ENCODE measurements around the gene C11orf87.

DNA sequence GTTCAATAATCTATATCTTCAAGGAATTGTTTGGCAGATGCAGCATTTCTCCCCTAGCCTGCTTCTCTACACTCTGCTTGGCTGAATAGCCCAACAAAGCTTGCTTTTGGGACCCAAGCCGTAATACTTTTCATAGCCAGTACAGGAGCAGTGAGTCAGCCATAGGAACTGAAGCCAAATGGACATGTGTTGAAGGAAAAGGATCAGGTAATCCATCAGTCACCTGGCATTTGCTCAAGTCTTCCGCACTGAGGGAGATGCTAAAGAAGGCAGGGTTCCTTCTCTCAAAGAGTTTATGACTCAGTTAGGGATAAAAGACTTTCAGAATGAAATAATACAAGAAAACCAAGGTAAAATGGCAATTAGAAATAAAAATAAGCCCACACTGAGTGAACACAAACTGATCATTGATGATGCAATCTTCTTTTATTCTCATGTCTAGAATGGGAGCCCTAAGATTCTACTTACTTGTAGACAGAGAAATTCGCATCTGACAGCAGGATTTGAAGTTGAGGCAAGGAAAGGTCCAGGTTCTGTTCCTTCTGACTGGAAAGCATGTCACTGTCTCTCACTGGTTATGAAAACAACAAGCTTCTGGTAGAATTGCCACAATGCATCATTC, 13.2 kb downstream of the C11orf87 start:
- no peak for TF ChIP-seq POLR2A (IDR thresholded peaks at IDR 0.05)
- TF ChIP-seq, protein P1, sequence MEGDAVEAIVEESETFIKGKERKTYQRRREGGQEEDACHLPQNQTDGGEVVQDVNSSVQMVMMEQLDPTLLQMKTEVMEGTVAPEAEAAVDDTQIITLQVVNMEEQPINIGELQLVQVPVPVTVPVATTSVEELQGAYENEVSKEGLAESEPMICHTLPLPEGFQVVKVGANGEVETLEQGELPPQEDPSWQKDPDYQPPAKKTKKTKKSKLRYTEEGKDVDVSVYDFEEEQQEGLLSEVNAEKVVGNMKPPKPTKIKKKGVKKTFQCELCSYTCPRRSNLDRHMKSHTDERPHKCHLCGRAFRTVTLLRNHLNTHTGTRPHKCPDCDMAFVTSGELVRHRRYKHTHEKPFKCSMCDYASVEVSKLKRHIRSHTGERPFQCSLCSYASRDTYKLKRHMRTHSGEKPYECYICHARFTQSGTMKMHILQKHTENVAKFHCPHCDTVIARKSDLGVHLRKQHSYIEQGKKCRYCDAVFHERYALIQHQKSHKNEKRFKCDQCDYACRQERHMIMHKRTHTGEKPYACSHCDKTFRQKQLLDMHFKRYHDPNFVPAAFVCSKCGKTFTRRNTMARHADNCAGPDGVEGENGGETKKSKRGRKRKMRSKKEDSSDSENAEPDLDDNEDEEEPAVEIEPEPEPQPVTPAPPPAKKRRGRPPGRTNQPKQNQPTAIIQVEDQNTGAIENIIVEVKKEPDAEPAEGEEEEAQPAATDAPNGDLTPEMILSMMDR (IDR thresholded peaks at IDR 0.05), result no peak

Data from Peyer's patch (tissue), 4 donors.